Tibial nerve (tissue), 4 donors: Measurements from ENCODE around the gene ALB.

Experiments used
- EP300 ChIP-seq, 2 donors: sonication (generic); formaldehyde crosslinking; IDR thresholded peaks; one replicate each; pipeline ENCODE4 v1.6.1; 2017; ENCODE audit warnings: antibody characterized with exemption in 2 of 2, mild to moderate bottlenecking in 1 of 2
- POLR2A ChIP-seq, 2 donors: fragments of 450-650 bp; IDR thresholded peaks; one replicate each; pipeline ENCODE4 v1.6.1; 2017; ENCODE audit warnings: antibody characterized with exemption in 2 of 2, mild to moderate bottlenecking in 2 of 2, moderate library complexity in 2 of 2
- TF ChIP-seq, protein P1 (sequence below), 5 experiments: fragments of 200-600 bp in 3 of 5; fragments of 450-650 bp in 2 of 5; sonication (generic) in 3 of 5; IDR thresholded peaks; one replicate each; pipeline ENCODE4 v1.5.1; 2016 to 2019; ENCODE audit warnings: antibody characterized with exemption in 5 of 5, mild to moderate bottlenecking in 3 of 5, moderate library complexity in 2 of 5

- TF ChIP-seq POLR2A (IDR thresholded peaks at IDR 0.05): no peak
- TF ChIP-seq, protein P1, sequence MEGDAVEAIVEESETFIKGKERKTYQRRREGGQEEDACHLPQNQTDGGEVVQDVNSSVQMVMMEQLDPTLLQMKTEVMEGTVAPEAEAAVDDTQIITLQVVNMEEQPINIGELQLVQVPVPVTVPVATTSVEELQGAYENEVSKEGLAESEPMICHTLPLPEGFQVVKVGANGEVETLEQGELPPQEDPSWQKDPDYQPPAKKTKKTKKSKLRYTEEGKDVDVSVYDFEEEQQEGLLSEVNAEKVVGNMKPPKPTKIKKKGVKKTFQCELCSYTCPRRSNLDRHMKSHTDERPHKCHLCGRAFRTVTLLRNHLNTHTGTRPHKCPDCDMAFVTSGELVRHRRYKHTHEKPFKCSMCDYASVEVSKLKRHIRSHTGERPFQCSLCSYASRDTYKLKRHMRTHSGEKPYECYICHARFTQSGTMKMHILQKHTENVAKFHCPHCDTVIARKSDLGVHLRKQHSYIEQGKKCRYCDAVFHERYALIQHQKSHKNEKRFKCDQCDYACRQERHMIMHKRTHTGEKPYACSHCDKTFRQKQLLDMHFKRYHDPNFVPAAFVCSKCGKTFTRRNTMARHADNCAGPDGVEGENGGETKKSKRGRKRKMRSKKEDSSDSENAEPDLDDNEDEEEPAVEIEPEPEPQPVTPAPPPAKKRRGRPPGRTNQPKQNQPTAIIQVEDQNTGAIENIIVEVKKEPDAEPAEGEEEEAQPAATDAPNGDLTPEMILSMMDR (IDR thresholded peaks at IDR 0.05): no peak
- TF ChIP-seq EP300 (IDR thresholded peaks at IDR 0.05): no peak
Measured at GRCh38 chr4:73391774-73392173, 12.3 kb upstream of the ALB start.
